Measurements from ENCODE around the gene RPUSD1.

GRCh38 chr16:825341-826061 lies 37.3 kb upstream of the RPUSD1 start:
- TF ChIP-seq EP300 (IDR thresholded peaks at IDR 0.05): no peak
- no peak for TF ChIP-seq CTCF (IDR thresholded peaks at IDR 0.05)
